ENCODE measurements around the gene UBAC2.
A peak's percentile ranks its signal among the peaks of the same experiment; 100 is the strongest.
"Not testable (repeated sequence)": the region's sequence is repeated elsewhere in the genome, so short reads cannot be mapped to it uniquely, and the experiment has no call there.

The UBAC2 gene

DNA sequence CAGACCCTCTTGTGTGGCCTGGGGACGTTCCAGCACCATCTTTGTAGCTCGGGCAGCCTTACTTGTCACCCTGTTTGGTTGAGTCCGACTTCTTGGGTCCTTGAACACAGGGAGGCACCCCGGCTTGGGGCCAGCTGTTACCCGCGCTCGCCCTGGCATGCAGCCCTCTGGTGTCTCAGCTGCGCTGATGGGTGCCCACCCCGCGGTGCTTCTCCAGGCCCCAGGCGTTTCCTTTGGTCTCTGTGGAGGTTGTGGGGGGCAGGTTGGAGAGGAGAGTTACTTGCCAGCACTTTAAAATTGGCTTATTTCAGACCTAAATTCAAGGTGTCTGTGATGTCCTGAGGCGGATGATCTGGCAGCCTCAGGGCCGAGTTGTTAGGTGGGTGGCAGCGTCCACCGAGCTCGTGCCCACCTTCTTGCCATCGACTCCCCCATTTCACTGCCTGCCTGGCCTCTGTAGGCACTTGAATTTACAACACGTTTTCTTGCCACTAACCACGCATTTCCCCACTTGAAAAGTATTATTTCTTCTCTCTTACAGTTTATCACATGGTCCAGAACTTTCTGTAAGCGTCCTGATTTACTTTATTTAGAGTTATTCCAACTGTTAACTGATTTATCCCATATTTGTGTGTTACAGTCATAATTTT, 16.9 kb downstream of the UBAC2 start:
- no peak for DNase-seq

DNA sequence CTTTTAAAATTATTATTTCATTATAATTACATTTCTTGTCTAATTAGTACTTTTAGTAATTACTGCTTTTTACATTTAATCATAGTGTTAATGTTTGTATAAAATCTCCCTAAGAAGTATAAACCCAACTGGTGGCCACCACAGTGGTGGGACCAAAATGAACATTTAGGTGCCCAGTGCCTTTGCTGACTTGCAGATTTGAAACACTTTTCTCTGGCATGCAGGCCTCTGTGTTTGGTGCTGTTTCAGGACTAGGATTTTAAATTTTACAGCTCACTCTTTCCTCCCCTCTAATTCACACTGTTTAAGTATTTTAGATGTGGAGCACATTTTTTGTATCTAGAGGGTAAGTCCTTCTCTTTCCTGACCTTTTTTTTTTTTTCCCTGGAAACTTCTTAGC, 17.5 kb downstream of the UBAC2 start:
- no peak for DNase-seq

DNA sequence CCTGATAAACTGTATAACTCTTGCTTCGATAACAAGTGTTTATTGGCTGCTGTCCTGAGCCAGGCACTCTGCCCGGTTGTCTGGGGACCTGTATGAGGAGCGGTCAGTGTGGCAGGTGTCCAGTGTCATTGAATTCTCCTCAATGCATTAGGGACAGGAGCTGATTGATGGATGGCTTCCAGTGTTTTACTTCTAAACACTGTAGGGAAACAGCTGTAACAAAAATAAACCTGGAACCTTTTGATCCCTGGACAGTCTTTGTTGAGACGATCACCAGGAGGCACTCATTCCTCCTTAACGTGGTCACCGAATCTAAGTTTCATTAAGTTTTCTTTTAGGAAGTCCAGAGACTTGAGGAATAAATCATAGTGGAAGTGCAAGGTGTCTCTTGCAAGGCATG, 17.9 kb downstream of the UBAC2 start:
- peak; percentile 5 for DNase-seq

DNA sequence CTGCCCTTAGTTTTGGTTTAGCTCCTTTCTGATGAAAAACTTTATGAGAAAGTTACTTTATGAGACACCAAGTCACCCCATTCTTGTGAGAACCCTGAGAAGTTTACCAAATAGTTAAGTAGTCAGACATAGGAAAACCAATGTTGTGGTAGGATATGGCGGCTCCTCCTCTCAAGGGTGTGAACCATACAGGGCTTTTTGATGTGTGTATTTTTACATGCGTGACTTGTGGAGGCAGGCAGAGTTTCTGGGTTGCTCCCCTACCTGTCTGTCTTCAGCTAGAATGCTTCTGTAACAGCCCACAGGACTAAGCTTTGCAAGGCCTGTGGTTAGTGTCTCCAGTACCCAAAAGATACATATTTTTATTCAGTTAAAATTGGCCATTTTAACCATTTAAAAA, 18.3 kb downstream of the UBAC2 start:
- DNase-seq: no peak

DNA sequence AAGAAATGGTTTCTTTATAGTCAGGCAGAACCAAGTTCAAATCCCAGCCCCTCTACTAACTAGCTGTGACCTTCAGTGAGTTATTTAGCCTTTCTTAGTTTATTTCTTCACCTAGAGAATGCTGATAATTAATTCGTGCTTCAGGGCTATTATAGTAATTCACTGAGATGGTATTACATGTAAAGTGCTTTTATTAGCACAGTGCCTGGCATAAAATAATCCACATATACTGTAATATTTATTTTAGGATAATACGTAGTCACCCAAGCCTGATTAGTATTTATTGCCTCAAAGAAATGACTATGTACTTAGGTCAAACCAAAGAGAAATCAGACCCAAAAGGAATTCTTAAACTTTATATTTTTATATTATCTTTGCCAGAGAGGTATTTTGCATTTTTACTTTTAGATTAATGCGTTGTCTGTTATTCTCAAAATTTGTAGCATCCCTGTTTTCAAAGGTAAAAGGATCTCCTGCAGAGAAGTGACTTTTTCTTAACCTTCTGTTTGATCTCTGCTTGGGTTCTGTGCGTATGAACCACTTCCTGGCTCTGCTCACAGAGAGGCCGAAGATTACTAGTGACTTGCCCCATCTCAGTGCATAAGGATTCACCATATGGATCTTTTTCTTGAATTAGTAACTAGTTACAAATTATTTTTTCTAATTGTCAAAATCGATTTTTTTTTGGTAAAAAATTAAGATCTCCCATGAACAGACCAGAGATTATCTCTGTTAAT, 19.7 kb downstream of the UBAC2 start:
- no peak for DNase-seq

DNA sequence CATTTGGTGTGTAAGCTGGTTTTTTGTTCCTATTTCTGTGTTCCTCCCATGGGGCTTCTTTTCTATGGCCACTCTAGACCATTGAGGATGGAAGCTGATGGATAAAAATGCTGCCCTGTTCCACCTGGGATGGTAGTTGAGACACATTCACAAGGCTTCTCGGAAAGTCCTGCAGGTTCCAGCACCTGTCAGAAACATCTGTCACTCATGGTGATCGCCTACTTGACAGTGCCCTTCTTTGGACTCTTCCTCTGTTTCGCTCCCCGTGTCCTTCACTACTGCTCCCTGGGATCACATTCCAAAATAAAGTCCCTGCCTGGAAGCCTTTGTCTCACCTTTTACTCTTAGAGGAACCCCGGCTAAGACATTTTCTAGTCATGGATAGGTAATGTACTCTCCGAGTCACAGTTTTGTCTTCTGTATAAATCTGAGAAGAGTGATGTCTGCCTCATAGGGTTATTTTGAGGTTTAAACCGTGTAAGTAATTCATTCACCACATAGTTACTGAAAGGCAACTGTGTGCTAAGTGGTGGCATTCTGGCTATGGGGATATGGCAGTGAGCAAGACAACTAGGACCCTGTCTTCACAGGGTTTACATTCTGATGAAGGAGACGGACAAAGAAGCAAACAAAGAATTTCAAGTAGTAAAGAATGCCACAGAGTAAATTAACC, 21.0 kb downstream of the UBAC2 start:
- no peak for DNase-seq

DNA sequence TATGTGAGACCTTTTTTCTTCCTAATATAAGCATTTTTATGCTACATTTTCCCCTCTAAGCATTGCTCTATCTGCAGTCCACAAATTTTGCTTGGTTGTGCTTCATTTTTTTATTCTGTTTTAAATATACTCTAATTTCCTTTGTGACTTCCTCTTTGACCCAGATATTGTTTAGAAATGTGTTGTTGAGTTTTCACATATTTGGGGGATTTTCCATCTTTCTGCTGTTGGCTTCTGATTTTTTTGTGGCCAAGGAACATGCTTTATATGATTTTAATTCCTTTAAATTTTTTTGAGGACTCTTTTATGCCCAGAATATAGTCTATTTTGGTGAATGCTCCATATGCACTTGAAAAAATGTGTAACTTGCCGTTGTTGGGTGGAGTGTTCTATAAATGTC, 22.9 kb downstream of the UBAC2 start:
- no peak for DNase-seq

DNA sequence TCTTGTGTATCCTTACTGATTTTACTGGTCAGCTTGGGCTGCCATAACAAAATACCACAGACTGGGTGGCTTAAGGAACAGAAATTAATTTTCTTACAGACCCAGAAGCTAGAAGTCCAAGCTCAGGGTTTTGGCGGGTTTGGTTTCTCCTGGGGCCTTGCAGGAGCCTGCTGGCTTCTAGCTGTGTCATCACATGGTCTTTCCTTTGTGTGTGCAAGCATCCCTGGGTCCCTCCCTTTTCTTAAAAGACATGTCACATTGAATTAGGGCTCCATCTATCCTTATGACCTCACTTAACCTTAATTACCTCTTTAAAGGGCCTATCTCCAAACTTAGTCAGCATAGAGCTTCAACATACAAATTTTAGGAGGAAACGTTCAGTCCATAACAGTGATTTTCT, 23.4 kb downstream of the UBAC2 start:
- DNase-seq: no peak

DNA sequence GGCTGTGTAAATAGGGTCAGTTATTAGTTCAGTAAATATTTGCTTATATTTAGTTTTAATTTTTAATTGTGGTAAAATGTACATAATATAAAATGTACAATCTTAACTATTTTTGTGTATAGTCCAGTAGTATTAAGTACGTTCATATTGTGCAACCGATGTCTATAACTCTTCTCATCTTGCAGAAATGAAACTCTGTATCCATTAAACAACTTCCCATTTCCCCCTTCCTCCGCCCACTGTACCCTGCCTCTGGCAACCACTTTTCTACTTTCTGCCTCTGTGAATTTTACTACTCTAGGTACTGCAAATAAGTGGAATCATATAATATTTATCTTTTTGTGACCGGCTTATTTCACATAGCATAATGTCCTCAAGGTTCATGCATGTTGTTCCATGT, 24.4 kb downstream of the UBAC2 start:
- no peak for DNase-seq

DNA sequence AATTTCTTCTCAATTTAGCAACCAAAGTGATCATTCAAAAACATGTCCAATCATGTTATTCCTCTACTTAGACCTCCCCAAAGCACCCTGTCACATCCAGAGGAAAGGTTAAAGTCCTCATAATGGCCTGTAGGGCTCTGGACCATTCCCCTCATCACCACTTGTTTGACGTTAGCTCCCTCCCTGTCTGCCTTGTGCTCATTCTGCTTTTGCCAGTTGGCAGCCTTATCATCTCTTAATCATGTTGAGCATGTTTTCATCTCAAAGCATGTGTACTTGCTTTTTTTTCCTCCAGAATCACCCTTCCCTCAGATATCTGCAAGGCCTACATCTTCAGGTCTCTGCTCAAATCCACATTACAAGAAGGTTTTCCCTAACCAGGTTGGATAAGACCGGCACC, 25.9 kb downstream of the UBAC2 start:
- no peak for DNase-seq

DNA sequence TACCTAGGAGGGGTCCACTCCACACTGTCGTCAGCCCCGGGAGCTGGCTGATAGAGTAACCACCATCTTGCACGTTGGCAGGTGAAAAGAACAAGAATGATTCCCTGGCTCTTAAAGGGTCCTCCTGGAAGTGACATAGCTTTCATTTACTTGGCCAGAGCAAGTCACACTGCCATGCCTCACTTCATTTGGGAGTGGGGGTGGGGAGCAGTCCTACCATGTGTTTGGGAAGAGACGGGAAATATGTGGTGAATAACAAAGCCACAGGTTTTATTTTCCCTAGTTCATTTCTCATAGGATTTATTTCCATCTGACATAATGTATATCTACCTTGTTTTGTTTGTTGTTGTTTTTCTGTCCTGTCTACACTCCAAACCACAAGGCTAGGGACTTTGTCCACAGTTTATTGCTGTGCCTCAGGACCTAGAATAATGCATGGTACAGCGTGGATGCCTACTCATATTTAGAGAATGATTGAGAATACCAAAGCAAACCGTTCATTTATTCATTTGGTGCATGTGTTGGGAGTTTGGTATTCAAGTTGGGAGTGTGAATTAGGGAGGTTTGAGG, 26.8 kb downstream of the UBAC2 start:
- DNase-seq: no peak

DNA sequence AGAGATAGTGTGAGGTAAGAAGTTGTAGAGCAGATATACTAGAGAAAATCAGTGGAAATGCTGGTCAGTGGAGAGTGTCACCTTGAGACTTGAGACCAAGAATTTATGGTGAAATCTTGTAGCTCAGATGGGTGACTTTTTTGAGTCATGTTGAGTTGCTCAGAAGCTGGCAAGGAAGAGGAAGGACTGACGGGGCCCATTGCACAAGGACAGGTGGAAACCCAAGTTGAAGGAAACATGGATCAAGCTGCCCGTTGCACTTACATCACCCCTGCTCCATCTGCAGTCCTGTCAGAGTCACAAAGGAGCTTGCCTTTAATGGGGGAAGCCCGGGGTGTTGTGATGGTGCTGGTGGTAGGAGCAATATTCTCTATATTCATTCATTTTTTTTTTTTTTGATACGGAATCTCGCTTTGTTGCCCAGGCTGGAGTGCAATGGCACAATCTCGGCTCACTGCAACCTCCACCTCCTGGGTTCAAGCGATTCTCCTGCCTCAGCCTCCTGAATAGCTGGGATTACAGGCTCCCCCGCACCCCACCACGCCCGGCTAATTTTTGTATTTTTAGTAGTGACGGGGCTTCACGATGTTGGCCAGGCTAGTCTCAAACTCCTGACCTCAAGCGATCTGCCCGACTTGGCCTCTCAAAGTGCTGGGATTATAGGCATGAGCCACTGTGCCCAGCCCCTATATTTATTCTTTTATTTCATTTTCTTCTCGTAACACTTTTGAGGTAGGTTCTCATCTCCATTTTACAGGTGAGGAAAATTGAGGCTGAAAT, 27.4 kb downstream of the UBAC2 start:
- DNase-seq: peak; percentile 14

DNA sequence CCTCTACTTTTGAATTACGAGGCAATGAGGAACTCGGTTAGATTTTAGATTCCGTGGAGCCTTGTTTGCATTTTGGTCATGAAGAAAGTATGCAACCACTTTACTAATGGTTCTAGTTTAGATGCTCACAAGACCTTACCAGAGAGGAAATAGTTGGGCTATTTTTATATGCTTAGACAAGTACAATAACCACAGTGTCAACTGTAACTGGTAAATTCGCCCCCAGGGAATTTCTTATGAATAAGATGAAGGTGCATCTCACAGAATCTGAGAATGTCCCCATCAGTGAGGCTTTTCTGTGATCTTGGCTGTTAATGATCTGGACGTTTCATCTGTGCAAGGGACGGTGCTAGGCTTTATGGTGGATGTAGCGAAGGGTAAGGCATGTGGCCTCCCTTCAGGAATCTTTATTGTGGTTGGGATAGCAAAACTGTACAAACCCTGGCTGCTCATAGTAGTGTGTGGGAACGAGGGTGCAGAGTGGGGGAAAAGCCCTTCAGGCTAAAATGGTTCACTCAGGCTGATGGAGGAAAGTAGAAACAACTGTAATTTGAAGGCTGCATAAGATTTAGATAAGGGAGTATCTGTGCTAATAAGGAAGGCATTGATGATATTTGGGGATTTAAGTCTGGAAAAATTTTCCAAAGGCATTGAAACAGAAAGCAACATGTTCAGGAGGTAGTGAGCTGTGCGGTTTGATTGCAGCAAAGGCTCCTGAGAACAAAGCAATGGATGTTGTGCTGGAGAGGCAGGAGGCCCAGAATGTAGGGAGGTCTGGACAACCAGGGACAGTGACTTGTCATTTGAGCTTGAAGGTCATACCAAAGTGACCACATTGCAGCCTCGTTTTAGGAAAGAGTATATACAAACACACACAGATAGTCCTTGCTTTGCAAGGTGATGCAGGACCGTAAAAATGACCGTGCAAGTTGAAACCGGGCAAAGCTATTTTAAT, 28.4 kb downstream of the UBAC2 start:
- peak; percentile 85 for DNase-seq

DNA sequence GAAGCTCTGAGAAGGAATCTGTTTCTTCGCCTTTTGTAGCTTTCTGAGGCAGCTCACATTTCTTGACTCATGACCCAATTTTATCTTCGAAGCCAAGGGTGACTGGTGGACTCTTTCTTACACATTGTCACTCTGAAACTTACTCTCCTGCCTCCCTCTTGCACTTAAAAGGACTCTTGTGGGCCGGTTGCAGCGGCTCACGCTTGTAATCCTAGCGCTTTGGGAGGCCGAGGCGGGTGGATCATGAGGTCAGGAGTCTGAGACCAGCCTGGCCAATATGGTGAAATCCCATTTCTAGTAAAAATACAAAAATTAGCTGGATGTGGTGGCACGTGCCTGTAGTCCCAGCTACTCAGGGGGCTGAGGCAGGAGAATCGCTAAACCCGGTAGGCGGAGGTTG, 29.9 kb downstream of the UBAC2 start:
- DNase-seq: not testable (repeated sequence)

DNA sequence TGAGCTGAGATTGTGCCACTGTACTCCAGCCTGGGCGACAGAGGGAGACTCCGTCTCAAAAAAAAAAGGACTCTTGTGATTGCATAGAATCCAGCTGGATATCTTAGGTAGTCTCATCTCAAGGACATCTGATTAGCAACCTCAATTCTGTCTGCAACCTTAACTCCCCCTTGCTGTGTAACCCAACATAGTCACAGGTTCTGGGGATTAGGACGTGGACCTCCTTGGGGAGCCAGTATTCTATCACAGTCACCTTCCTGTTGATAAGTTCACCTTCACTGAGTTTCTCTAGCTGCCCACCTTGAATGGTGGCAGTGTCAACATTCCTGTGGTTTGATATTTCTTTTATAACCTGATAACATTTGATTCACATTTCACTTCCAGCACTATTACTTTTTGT, 30.3 kb downstream of the UBAC2 start:
- no peak for DNase-seq

DNA sequence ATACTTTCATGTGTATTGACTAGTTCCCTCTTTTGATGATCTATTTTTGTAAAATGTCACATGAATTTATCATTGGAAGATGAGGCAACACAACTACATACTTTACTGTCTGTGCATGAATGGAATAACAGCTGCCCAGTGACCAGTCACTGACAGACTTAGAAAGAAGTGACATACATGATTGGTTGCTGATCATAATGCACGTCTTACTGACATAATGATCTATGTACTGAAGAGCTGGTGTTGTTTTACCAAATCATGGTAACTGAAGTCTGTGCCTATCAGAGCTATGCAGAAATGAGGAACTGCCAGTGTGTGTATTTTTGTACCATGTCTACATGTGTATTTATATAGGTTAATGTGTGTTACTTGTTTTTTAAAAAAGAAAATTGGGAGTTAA, 31.1 kb downstream of the UBAC2 start:
- DNase-seq: no peak

DNA sequence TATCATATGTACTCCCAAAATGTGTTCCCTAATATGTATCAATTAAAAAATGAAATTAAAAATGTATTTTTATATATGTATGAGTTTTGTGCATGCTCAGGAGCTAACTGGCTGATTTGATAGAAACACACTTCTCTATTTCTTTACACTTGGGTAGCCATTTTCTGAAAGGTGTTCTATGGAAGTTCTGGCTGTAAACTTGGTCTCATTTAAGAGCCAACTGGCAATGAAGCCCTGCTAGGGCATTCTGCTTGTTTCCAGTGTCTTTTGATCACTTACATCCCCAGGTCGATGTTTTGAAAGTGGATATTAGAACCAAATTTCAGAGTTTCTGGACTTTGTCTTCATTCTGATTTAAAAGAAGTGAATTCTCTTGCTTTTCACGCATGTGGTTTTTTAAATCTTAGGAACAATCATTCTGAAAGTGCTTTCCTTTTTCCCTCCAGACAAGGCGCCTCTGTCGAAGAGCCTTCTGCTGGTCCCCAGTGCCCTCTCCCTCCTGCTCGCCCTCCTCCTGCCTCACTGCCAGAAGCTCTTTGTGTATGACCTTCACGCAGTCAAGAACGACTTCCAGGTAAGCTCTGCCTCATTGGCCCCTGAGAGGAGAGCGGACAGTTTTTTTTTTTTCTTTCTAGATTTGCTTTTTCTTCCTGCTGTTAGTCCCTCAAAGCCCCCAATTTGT, 37.5 kb downstream of the UBAC2 start:
- DNase-seq: no peak

DNA sequence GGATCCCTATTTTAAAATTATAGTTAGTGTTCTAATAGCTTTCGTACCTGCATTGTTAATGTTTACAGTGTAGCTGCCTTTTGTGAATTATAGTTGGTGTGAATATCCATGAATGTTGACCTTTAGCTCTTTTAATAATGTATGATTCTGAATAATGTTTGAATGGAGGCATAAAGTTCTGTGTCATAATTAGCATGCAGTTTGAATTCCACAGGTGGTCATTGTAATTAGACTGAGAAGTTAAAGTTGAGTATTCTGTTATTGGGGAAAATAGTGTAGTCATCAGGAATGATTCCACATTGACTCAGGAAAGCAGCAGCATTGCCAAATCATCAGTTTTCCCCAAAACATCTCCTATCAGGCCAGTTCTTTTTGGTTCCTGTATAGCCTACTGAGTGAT, 45.4 kb downstream of the UBAC2 start:
- DNase-seq: peak; percentile 6

DNA sequence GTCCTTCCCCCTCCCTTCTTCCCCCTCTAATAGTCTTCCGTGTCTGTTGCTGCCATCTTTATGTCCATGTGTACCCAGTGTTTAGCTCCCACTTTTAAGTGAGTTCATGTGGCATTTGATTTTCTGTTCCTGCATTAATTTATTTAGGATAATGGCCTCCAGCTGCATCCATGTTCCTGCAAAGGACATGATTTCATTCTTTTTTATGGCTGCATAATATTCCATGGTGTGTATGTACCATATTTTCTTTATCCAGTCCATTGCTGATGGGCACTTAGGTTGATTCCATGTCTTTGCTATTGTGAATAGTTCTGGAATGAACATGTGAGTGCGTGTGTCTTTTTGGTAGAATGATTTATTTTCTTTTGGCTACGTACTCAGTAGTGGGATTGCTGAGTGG, 48.5 kb downstream of the UBAC2 start:
- DNase-seq: not testable (repeated sequence)

DNA sequence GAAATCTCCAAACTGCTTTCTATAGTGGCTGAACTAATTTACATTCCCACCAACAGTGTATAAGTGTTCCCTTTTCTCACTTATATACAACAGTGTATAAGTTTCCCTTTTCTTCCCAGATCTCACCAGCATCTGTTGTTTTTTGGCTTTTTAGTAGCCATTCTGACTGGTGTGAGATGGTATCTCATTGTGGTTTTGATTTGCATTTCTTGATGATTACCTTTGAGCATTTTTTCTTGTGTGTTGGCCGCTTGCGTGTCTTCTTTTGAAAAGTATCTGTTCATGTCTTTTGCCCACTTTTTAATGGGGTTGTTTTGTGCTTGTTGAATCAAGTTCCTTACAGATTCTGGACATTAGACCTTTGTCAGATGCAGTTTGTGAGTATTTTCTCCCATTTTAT, 49.0 kb downstream of the UBAC2 start:
- DNase-seq: not testable (repeated sequence)
